NCI-H146 (cell line): ENCODE measurements around the gene NIP7.
"Not testable (repeated sequence)": the region's sequence is repeated elsewhere in the genome, so short reads cannot be mapped to it uniquely, and the experiment has no call there.

ENCODE experiments used
- DNase-seq: peaks from one replicate; lab custom pipeline; 2025; lab: John Stamatoyannopoulos, UW

The NIP7 gene

DNA sequence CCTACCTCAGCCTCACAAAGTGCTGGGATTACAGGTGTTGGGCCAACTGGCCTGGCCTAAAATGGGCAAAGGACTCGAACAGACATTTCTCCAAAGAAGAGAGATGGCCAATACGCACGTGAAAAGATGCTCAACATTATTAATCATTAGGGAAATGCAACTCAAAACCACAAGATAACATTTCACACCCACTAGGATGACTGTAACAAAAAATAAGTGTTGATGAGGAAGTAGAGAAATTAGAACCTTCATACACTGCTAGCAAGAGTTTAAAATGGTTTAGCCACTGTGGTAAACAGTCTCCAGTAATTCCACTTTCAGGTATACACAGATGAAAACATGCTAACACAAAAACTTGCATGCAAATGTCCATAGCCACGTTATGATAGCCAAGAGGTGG lies 6.4 kb downstream of the NIP7 start:
- no peak for DNase-seq

DNA sequence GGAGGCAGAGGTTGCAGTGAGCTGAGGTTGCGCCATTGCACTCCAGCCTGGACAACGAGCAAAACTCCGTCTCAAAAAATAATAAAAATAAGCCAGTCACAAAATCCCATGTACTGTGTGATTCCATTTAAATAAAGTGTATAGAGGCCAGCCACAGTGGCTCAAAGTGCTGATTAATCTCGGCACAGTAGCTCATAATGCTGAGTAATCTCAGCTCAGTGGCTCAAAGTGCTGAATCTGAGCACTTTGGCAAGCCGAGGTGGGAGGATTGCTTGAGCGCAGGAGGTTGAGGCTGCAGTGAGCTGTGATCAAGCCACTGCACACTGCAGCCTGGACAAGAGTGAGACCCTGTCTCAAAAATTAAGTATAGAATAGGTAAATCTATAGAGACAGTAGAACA lies 7.1 kb downstream of the NIP7 start:
- DNase-seq: no peak

DNA sequence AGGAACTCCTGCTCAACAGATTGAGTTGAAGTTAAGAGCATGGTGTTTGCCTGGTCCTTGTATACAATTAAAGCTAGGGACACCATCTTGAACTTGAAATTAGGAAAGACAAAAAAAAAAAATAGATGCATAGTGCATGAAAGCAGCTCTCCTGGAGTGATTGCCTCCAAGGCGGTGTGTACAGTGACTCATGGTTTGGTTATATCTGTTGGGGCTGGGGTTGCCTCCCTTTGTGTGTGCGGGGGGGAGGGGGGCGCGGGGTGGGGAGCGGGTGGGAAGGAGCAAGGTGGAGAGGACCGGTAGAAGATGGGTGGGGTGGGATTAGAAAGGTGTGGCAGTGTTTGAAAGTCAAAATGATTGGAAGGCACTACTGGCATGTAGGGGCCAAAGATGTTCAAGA lies 8.7 kb downstream of the NIP7 start:
- DNase-seq: no peak

DNA sequence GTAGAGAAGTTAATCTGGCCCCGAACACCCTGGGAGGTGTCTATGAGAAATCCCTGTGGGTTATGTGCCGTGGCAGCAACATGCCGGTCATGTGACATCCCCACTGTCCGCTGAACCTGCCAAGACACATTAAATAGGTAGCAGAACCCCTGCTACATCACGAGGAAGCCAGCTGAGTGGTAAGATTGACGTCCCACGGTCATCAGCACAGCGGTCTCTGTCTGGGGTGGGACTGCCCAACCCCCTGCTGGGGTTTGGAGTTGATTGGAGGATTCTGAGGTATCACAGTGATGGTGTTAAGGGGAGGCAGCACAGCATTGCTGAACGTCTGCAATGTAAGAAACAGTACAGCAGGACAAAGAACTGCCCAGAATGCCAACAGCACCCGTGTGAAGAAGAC lies 10.0 kb downstream of the NIP7 start:
- no peak for DNase-seq

DNA sequence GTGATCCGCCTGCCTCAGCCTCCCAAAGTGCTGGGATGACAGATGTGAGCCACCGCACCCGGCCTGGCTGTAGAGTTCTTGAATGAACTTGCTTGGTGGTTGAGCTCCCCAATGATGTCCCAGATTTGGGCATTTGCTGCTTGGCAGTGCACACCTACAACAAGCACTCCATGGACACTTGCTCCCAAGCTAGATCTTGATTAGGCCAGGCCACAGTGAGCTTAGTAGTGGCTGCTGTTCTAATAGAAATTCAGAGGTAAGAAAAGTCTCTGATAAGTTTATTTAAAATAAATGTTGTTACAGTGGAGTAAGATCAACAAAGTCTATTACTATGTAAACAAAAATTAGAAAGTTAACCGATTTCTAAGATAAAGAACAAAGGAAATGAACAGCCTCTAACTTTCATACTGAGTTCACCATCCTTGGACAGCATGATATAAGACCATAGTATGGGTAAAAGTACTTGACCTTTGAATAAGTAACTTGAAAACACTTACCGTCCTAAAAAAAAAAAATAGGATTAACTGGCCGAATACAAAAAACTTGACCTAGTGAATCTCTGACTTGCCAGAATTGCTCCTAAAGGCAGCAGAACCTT lies 11.1 kb downstream of the NIP7 start:
- no peak for DNase-seq

DNA sequence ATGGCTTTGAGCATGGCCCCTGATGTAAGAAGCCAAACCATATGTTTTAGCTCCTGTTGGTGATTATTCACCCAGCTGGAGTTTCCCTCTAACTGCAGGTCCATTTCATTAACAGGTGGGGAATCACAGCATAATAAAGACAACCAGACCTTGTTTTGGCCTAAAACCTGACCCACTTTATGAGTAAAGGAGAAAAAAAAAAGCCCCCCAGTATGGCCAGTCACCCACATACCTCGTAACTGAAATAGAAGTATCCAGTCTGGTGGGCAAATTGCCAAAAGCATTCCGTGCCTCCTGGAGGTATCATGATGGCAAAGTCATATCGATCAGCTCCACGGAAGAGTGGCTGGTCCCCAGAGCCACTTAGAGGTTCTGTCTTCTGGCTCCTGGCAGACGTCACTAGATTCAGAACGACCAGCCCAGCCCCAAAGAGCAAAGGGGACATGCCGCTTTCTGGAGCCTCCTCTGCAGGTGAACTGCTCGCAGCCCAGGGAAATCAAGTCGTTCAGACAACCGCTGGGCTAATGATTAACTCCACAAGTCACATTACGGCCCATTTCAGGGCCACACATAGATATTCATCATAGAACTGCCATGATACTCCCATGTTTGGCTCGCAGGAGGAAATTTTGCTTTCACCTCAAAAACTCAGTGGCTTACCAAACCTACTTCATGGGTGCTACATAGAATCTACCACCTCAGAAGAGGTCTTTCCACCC lies 11.9 kb downstream of the NIP7 start, which contains the start of gene TMED6:
Gene TMED6, minus strand, starts transcription at position 478 of the 719 bp plus-strand sequence. Its CDS starts 33 bp downstream, at position 445.
- DNase-seq: no peak

DNA sequence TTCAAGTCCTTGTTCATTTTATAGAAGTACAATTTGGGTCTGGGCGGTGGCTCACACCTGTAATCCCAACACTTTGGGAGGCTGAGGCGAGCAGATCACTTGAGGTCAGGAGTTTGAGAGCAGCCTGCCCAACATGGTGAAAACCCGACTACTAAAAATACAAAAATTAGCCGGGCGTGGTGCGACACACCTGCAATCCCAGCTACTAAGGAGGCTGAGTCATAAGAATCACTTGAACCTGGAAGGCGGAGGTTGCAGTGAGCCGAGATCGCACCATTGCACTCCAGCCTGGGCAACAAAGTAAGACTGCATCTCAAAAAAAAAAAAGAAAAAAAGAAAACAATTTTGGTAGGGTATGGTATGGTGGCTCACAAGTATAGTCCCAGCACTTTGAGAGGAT lies 20.5 kb downstream of the NIP7 start:
- DNase-seq: not testable (repeated sequence)

DNA sequence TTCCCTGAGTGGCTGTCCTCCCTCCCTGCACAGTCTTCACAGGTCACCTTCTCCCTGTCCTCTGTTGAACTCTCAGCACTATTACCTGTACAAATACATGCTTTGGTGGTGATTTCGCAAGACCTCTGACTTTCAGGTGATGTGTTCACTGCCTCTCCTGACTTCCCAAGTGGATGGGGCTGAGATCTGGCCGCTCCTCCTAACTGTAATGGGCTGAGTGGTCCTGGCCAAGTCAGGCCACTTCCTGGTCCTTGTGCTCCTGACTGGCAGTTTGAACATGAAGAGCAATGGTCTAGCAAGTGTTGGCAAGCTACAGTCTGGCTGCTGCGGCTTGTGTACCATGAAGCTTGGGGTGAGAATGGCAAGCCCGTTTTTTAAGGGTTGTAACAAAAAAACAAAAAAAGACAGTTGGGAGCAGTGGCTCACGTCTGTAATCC lies 23.7 kb downstream of the NIP7 start:
- DNase-seq: no peak

DNA sequence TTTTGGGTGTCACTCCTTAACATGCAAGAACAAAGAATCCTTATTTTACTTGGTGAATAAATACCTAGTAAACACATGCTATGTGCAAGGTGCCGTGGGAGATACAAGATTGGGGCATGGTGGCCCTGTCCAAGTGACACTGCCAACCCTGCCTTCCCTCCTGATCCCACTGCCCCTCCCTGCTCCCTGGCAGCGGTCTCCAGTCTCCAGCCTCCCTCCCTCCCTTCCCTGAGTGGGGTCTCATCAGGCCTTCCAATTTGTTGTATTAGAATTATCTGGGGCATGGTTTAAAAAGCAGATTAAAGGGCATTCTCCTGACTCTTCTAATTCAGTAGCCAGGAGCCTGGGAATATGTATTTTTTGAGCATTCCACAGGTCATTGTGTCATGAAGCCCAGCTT lies 24.5 kb downstream of the NIP7 start:
- no peak for DNase-seq

DNA sequence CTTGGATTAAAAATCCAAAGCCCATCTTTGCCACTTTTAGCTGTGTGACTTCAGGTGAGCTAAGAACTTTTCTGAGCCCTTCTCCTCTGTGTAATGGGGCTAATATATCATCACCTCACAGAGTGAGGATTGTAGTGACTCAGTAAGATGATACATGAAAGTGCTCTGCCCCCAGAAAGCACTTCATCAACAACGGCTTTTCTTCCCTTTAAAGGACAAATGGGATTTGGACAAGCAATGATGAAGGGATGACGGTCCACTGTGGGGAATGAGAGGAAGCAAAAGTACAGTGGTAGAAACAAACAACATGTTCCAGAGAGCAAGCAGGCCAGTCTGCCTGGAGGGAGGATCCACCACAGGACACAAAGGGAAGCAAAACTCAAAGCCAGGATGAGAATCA lies 26.3 kb downstream of the NIP7 start:
- DNase-seq: no peak

DNA sequence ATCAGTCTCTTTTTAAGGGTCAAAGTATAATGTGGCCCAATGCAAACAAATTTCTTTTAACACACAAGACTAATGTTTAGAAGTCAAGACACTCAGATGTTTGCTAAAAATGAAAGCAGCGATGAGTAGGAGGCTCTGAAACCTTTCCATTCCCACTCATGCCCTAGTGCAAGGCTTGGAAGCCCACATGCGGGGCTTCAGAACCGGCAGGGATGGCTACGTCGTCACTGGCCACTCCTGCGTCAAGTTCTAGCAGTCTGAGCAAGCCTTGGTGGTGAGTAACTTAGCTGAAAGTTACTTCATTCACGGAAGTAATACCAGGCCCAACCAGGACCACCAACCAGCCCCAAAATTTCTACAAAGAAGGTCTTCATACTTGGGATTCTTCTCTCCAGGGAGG lies 26.9 kb downstream of the NIP7 start:
- no peak for DNase-seq

DNA sequence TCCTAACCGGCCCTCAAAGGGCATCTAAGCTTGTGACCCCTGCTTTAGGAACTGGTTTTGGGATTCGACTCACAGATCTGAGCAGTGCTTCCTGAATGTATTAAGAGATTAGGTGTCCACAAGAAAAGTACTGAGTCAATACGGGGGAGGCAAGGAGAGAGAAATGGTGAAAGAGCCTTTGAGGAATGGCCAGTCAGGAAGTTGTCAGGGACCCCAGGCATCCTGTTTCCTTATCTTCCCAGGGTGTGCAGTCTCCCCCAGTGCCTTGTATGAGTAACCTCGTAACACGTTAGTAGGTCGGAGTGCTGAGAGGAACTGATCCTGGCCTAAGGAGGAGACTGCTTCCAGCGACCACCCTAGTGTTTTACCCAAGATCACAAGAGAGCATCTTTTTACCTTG lies 28.4 kb downstream of the NIP7 start:
- no peak for DNase-seq

DNA sequence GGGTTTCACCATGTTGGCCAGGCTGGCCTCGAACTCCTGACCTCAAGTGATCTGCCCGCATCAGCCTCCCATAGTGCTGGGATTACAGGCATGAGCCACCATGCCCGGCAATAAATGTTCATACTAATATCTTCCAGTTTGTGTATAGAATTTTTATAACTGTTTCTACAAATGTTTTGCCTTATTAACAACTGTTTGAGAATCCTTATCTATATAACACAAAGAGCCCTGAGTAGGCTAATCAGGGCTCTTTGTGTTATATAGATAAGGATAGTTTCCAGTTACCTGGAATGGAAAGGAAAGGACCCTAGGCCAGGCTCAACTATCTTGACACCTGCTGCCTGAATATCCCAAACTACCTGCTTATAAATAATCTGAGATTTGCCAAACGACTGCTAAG lies 29.3 kb downstream of the NIP7 start:
- peak; percentile 51 for DNase-seq

DNA sequence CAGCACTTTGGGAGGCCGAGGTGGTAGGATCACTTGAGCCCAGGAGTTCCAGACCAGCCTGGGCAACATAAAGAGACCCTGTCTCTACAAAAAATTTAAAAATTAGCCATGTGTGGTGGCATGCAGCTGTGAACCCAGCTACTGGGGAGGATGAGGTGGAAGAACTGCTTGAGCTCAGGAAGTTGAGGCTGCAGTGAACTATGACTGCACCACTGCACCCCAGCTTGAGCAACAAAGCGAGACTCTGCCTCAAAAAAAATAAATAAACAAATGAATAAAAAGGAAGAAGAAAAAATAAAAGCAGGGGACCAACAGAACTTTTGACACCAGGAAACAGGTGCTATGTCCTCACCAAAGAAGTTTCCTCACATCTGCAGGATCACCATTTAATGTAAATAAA lies 32.0 kb downstream of the NIP7 start:
- DNase-seq: no peak

DNA sequence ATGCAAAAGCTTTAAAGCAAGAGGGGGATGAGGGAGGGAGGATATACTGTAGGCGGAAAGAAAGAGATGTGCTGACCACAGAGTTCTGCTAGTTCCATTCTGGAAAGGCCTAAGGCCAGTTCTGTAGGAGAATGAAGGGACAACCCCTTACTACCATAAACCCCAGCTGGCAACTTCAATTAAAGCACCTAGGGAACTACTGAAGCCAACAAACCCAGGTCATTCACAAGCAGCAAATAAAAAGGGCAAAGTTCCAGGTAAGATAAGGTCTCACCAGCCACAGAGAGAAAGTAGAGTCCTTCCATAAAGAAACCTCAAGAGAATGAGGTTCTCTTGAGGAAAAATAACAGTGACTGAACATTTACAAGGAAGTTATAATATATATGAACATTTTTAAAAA lies 33.4 kb downstream of the NIP7 start:
- DNase-seq: no peak

DNA sequence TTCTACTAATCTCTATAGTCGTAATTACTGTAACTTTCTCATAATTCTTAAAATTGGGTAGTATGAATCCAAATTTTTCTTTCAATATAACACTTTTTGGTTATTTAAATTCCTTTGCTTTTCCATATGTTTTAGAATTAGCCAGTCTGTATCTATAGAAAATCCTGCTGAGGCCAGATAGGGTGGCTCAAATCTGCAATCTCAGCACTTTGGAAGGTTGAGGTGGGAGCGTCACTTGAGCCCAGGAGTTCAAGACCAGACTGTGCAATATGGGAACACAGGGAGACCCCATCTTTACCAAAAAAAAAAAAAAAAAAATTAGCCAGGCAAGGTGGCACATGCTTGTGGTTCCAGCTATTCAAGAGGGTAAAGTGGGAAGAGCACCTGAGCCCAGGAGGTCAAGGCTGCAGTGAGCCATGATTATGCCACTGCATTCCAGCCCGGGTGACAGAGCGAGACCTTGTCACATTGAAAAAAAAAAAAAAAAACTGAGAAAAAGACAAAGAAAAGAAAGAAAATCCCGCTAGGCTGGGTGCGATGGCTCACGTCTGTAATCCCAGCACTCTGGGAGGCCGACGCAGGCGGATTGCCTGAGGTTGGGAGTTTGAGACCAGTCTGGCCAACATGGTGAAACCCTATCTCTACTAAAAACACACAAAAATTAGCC lies 37.0 kb downstream of the NIP7 start:
- no peak for DNase-seq

DNA sequence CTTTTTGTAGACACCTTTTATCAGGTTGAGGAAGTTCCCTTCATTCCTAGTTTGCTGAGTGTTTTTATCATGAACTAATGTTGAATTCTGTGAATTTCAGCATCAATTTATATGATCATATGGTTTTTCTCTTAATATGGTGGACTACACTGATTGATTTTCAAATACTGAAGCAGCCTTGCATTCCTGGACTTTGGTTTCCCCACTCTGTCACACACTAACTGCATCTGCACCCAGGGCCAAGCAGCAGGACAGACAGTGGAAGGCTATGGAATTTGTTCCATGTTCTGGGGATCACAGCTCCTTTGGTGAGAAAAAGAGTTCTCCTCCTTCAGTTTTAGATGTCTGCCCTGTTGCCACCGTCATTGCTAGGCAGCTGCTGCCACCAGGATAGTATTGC lies 38.5 kb downstream of the NIP7 start:
- DNase-seq: no peak

DNA sequence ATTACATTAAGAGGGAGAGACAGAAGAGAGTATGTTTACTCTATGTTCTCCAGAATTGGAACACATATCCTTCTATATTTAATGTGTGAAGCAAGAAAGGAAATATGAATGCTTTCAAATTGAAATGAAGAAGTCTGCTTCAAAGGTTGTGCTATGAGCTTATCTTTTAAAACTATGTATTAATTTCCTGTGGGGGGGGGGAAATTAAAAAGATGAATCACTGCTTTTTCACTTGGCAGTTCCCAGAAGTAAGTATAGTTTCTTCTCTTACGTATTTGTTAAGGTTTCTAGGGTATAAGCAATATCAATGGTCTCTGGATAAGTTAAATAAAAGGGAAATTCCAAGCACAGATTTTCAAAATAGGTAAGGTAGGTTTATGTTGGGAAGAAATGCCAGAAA lies 39.2 kb downstream of the NIP7 start:
- DNase-seq: no peak

DNA sequence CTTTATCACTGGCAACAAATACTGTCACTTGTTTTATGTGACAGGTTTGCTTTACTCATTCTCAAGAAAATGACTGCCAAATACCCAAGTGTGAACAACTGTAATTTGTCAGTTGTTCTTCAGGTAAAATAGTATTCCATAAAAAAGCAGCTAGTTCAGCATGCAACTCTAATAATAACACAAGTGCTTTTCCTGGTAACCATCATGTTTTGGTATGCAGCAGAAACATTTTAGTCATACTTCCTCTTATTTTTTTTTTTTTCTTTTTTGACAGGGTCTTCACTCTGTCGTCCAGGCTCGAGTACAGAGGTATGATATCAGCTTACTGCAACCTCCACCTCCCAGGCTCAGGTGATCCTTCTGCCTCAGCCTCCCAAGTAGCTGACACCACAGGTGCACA lies 41.7 kb downstream of the NIP7 start:
- no peak for DNase-seq

DNA sequence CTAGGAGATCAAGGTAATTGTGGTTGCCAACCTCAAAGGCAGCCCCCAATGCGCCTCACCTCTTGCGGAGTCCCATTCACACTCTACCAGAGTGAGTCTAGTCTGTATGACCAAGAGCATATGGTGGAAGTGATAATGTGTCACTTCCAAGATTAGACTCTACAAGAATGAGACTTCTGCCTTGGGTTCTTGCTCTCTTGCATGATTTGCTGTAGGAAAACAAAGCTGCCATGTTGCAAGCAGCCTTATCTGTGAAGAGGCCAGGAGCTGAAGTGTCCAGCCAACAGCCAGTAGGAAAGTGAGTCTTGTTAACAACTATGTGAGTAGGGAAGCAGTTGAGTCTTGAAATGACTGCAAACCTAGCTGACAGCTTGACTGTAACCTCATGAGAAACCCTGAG lies 42.8 kb downstream of the NIP7 start:
- DNase-seq: no peak

DNA sequence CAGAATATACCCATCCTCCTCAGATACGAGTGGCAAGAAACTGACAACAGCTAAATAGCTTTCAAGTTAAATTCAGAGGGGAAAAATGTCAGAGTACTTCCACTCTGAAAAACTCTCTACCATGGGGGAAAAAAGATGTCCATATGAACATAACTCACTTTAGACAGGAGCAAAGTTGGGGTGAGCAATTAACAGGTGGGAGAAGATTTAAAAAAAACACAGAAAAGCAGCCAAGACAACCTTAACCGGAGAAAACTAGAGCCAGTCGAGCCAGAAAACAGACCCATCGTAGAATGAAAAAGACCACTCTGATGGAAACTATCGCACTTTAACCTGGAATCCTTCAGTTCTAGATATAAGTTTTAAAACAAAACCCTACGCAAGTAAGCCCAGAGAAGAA lies 45.4 kb downstream of the NIP7 start:
- DNase-seq: no peak

DNA sequence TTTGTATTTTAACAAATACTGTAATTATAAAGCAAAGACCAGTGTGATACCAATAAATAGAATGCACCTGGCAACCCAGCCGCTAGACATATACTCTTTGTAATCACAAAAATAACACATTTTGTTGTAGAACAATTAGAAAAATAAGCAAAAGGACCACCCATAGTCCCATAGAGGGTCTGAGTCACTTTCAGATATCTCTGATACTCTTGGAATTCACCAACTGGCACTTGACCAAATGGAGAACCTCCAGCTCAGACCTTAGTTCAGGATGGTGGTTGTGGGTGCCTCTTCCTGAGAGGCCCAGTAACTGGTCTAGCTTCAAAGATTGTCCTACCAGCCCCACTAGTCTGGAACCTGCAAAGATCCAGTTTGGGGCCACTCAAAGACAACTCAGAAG lies 47.0 kb downstream of the NIP7 start:
- no peak for DNase-seq
